H9 (cell line): ENCODE data around the gene MAP2K7. TPM values are rescaled to one million over a fixed set of nuclear protein-coding genes. Genes with fewer than 3 reads are reported as not detected.

Source experiments
- DNase-seq: peaks from one replicate; pipeline ENCODE4 v3.0.0-alpha.2; 2017
- H2AFZ ChIP-seq: one replicate; pipeline ENCODE4 v1.6.1; 2013; ENCODE audit warnings: mild to moderate bottlenecking, low read length, control low read depth, moderate library complexity
- H2AK5ac ChIP-seq: 2 replicates; pipeline ENCODE4 v1.6.1; 2013; ENCODE audit warnings: low read length, control low read depth, mixed read lengths; ENCODE audit not compliant: insufficient read length
- H2BK120ac ChIP-seq: one replicate; pipeline ENCODE4 v1.6.1; 2013; ENCODE audit warnings: low read depth, mild to moderate bottlenecking, low read length, control low read depth, inconsistent platforms; ENCODE audit not compliant: poor library complexity, severe bottlenecking
- H2BK12ac ChIP-seq: 2 replicates; pipeline ENCODE4 v1.6.1; 2013; ENCODE audit warnings: low read length, control low read depth, mixed read lengths, low read depth; ENCODE audit not compliant: insufficient read length
- H2BK15ac ChIP-seq: 2 replicates; pipeline ENCODE4 v1.6.1; 2013; ENCODE audit warnings: low read depth, low read length, control low read depth
- H2BK20ac ChIP-seq: one replicate; pipeline ENCODE4 v1.6.1; 2013; ENCODE audit warnings: low read depth, mild to moderate bottlenecking, low read length, control low read depth, inconsistent platforms; ENCODE audit not compliant: poor library complexity, severe bottlenecking
- H2BK5ac ChIP-seq: 2 replicates; pipeline ENCODE4 v1.6.1; 2013; ENCODE audit warnings: low read length, control low read depth, mixed read lengths; ENCODE audit not compliant: insufficient read length
- H3K14ac ChIP-seq: 2 replicates; pipeline ENCODE4 v1.6.1; 2013; ENCODE audit warnings: low read length, control low read depth; ENCODE audit not compliant: insufficient read depth
- H3K18ac ChIP-seq: 2 replicates; pipeline ENCODE4 v1.6.1; 2013; ENCODE audit warnings: low read depth, mild to moderate bottlenecking, mixed read lengths, low read length, control low read depth; ENCODE audit not compliant: insufficient read length
- H3K23ac ChIP-seq: 2 replicates; pipeline ENCODE4 v1.6.1; 2013; ENCODE audit warnings: low read length, control low read depth, mixed read lengths, low read depth; ENCODE audit not compliant: insufficient read length
- H3K23me2 ChIP-seq: 2 replicates; pipeline ENCODE4 v1.6.1; 2013; ENCODE audit warnings: low read depth, mild to moderate bottlenecking, mixed read lengths, low read length, control low read depth; ENCODE audit not compliant: insufficient read length, poor library complexity, severe bottlenecking
- H3K27ac ChIP-seq: 2 replicates; pipeline ENCODE4 v1.5.1; 2013; ENCODE audit warnings: low read length, control low read depth, mixed read lengths, low read depth; ENCODE audit not compliant: insufficient read length
- H3K27me3 ChIP-seq: 2 replicates; pipeline ENCODE4 v1.6.1; 2013; ENCODE audit warnings: low read length, control low read depth, inconsistent platforms; ENCODE audit not compliant: insufficient read depth
- H3K4ac ChIP-seq: 2 replicates; pipeline ENCODE4 v1.6.1; 2013; ENCODE audit warnings: low read depth, mild to moderate bottlenecking, control low read depth, inconsistent platforms, low read length, moderate library complexity
- H3K4me1 ChIP-seq: 2 replicates; pipeline ENCODE4 v1.6.1; 2013; ENCODE audit warnings: low read length, control low read depth, inconsistent platforms; ENCODE audit not compliant: insufficient read depth
- H3K4me2 ChIP-seq: 2 replicates; pipeline ENCODE4 v1.6.1; 2013; ENCODE audit warnings: low read length, control low read depth, mixed read lengths; ENCODE audit not compliant: insufficient read length, insufficient read depth
- H3K56ac ChIP-seq: 2 replicates; pipeline ENCODE4 v1.6.1; 2013; ENCODE audit warnings: low read depth, mild to moderate bottlenecking, mixed read lengths, low read length, control low read depth; ENCODE audit not compliant: insufficient read length
- H3K79me1 ChIP-seq: 2 replicates; pipeline ENCODE4 v1.6.1; 2013; ENCODE audit warnings: low read depth, mild to moderate bottlenecking, moderate library complexity, low read length, control low read depth, inconsistent platforms; ENCODE audit not compliant: insufficient read depth, poor library complexity, severe bottlenecking
- H3K79me2 ChIP-seq: 2 replicates; pipeline ENCODE4 v1.6.1; 2013; ENCODE audit warnings: low read length, control low read depth, inconsistent platforms; ENCODE audit not compliant: insufficient read depth
- H3K9ac ChIP-seq: 2 replicates; pipeline ENCODE4 v1.6.1; 2013; ENCODE audit warnings: low read length, control low read depth, mixed read lengths; ENCODE audit not compliant: insufficient read length; ENCODE audit errors: extremely low read depth
- H3K9me3 ChIP-seq: one replicate; pipeline ENCODE4 v1.6.1; 2013; ENCODE audit warnings: low read depth, low read length, inconsistent platforms; ENCODE audit not compliant: control insufficient read depth
- H3T11ph ChIP-seq: one replicate; pipeline ENCODE4 v1.6.1; 2013; ENCODE audit warnings: mild to moderate bottlenecking, low read length, control low read depth, inconsistent platforms
- H4K20me1 ChIP-seq: one replicate; pipeline ENCODE4 v1.6.1; 2013; ENCODE audit not compliant: control insufficient read depth, insufficient read length, insufficient read depth
- H4K5ac ChIP-seq: 2 replicates; pipeline ENCODE4 v1.6.1; 2013; ENCODE audit warnings: low read depth, mild to moderate bottlenecking, mixed read lengths, low read length, control low read depth; ENCODE audit not compliant: insufficient read length
- H4K8ac ChIP-seq: replicated peaks from 2 replicates; pipeline ENCODE4 v1.6.1; 2013; ENCODE audit warnings: low read length, control low read depth, mixed read lengths, low read depth; ENCODE audit not compliant: insufficient read length
- H4K91ac ChIP-seq: 2 replicates; pipeline ENCODE4 v1.6.1; 2013; ENCODE audit warnings: low read depth, mild to moderate bottlenecking, moderate library complexity, mixed read lengths, low read length, control low read depth; ENCODE audit not compliant: insufficient read length
- H3K27ac Mint-ChIP-seq, 3 experiments: 2 replicates in 2 of 3; 3 replicates in 1 of 3; pipeline ENCODE4 v1.8.0; 2020 to 2021; ENCODE audit warnings: mixed read lengths in 3 of 3, mild to moderate bottlenecking in 1 of 3, moderate library complexity in 1 of 3
- H3K27me3 Mint-ChIP-seq: 2 replicates; pipeline ENCODE4 v1.8.0; 2021; ENCODE audit warnings: low read depth, mild to moderate bottlenecking, moderate library complexity, mixed read lengths
- H3K36me3 Mint-ChIP-seq, 3 experiments: 2 replicates in 2 of 3; 3 replicates in 1 of 3; pipeline ENCODE4 v1.8.0; 2020 to 2021; ENCODE audit warnings: low read depth in 3 of 3, mixed read lengths in 3 of 3; ENCODE audit not compliant: insufficient read depth in 1 of 3
- H3K4me1 Mint-ChIP-seq, 2 experiments: 2 replicates each; pipeline ENCODE4 v1.8.0; 2020; ENCODE audit warnings: mixed read lengths in 2 of 2
- H3K4me3 Mint-ChIP-seq, 2 experiments: 2 replicates in 1 of 2; 3 replicates in 1 of 2; pipeline ENCODE4 v1.8.0; 2020 to 2021; ENCODE audit warnings: mild to moderate bottlenecking in 2 of 2, mixed read lengths in 2 of 2, moderate library complexity in 1 of 2
- H3K9me3 Mint-ChIP-seq, 2 experiments: 2 replicates in 1 of 2; 3 replicates in 1 of 2; pipeline ENCODE4 v1.8.0; 2020; ENCODE audit warnings: mild to moderate bottlenecking in 2 of 2, mixed read lengths in 2 of 2, moderate library complexity in 1 of 2
- CTCF ChIP-seq: fragments of 200-600 bp; sonication (generic); conservative IDR thresholded peaks from 3 replicates; pipeline ENCODE4 v1.8.0; 2021; ENCODE audit warnings: antibody characterized with exemption, mild to moderate bottlenecking
- WGBS: extraction: QIAGEN DNeasy Blood & Tissue Kit; methylation state at CpG from one replicate; pipeline ENCODE4 v1.1.7; 2013; ENCODE audit warnings: missing lambda C conversion rate, low lambda C conversion rate, mixed read lengths; ENCODE audit not compliant: insufficient read length; ENCODE audit errors: extremely low coverage; 5-methylcytosine and 5-hydroxymethylcytosine counted together
- total RNA-seq: library from RNA; stranded (reverse); gene quantifications from 2 replicates; pipeline ENCODE4 v1.2.1, GENCODE V29; 2021

MAP2K7 gene
- total RNA-seq, 1 experiment from 2014 or later, result 48.1 TPM

- Mint-ChIP-seq H3K4me1 (peaks cover 14 to 46% of the 10 kb centered on the region in 2 experiments), H3K27ac (no peak overlapping the region), H3K9me3 (no peaks in the 10 kb centered on the region), H3K4me3 (peak overlapping the region in 1 of 2 experiments; percentile 51; a peak in 2 of 5 replicates), H3K27me3 (peaks cover 55% of the 10 kb centered on the region), H3K36me3 (no peaks in the 10 kb centered on the region; a peak in 1 of 7 replicates)
- Histone ChIP-seq H2BK20ac (no peak overlapping the region), H3K9me3 (no peaks in the 10 kb centered on the region), H3K23me2 (peaks cover 8% of the 10 kb centered on the region), H3K23ac (no peak overlapping the region), H2BK120ac (no peak overlapping the region), H3K79me1 (no peaks in the 10 kb centered on the region), H3T11ph (no peak overlapping the region), H3K4me2 (peak overlapping the region; percentile 58), H3K14ac (0 out of 2 replicates have a peak overlapping the region, but pooled peaks have one; percentile 50), H4K20me1 (peaks cover 2% of the 10 kb centered on the region), H4K5ac (no peak overlapping the region), H3K79me2 (no peaks in the 10 kb centered on the region), H4K91ac (no peak overlapping the region), H3K4me1 (no peaks in the 10 kb centered on the region; the same call in 1 of the 2 replicates), H3K56ac (no peak overlapping the region), H3K9ac (no peak overlapping the region), H4K8ac (no peak overlapping the region), H2BK15ac (no peak overlapping the region), H3K27me3 (no peaks in the 10 kb centered on the region; the same call in 1 of the 2 replicates), H2BK12ac (no peak overlapping the region), H3K18ac (no peak overlapping the region), H2AK5ac (no peak overlapping the region), H3K27ac (no peak overlapping the region), H2AFZ (no peak overlapping the region), H3K4ac (no peak overlapping the region), H2BK5ac (no peak overlapping the region)
- no peak for TF ChIP-seq CTCF
- no peak for DNase-seq
- WGBS, result no CpG with 5 or more reads among the region's 8 CpGs
Measured at GRCh38 chr19:7857727-7858108, 46.0 kb upstream of the MAP2K7 start.
